GM03348 (cell line): ENCODE measurements around the gene HMSD.
A peak's percentile ranks its signal among the peaks of the same experiment; 100 is the strongest.

Experiments used
- DNase-seq: peaks from one replicate; pipeline ENCODE4 v3.0.0; 2012; ENCODE audit warnings: low spot score

The HMSD gene

GRCh38 chr18:63956755-63957154 lies 7.7 kb downstream of the HMSD start:
- no peak for DNase-seq

DNA sequence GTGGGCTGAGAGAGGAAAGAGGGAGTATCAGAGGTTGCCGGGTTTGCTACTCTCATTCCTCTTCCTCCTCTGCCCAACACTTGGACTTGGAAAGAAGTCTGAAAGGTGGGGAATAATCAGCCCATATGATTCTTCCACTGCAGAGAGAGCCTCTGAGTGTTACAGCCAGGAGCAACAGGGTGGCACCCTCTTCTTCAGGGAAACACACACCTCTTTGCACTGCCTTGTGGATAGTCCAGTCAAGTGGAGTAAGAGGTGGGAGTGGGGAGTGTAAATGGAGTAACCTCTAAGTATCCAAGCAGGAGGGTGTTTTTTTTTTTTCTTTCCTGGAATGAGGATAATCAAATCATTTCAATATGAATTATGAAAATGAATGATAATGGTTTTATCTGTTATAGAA lies 11.8 kb downstream of the HMSD start:
- no peak for DNase-seq

DNA sequence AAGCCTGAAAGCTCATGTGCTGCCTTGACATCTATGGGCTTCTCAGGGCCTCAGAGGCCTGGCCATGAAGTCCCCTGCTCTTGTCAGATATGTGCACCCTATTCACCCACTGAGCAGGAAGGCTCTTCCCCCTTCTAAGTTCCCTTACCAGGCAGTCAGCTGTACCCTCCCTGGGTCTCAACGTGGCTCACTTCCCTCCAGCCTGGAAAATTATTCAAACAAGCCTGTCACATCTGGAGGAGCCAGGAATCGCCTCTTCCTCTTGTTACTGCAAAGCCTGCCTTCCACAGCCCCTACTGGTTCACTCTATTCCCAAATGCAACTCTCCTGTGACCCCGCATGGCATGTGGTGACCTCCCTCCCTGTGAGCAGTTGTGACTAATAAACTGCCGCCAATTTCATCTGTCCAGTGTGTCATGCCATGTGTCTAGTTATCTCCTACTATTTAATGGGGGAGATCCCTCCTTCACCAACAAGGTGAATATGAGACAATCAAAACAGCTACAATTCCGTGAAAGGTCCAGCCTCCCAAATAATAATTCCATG lies 12.4 kb downstream of the HMSD start:
- no peak for DNase-seq

DNA sequence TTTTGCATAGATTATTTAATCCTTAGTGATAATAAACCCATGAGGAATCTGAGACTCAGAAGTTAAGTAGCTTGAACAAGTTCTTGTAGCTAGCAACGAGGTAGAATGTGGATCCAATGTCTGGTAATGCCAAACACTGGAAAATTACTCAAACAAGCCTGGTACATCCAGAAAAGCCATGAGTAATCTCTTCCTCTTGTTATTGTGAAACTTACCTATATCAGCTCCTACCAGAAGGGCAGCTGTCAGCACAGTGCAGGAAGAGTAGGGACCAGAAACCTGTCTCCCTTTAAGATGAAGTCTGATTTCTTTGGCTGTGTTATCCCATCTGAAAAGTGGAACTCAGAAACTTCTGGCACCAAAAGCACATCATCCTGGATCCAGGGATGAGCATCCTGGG lies 13.0 kb downstream of the HMSD start:
- DNase-seq = no peak

- DNase-seq = peak; percentile 68
Observed at GRCh38 chr18:63963615-63964256, 14.6 kb downstream of the HMSD start.

- no peak for DNase-seq
Observed at GRCh38 chr18:63964908-63965307, 15.8 kb downstream of the HMSD start.

DNA sequence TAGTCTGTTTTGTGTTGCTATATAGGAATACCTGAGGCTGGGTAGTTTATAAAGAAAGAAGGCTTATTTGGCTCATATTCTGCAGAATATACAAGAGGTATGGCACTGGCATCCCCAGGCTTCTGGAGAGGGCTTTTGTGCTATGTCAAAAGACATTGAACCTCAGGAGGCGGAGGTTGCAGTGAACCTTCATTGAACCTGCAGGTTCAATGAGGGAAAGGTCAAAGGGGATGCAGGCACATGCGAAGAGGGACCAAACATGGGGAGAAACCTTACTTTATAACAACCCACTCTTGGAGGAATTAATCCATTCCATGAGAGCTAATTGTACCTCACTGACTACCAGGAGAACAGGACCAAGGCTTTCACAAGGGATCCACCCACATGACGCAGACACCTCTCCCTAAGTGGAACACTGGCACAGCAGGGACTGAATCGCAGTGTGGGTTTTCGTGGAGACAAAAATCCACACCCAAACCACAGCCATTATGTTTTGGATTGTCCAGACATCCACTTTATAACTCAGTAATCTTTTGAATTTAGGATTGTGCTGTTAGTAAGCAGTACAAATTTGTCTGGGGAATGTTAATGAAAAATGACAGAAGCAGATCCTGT lies 16.7 kb downstream of the HMSD start:
- DNase-seq = no peak

- DNase-seq = peak; percentile 97
Observed at GRCh38 chr18:63969942-63970808, 21.1 kb downstream of the HMSD start, which contains the start of gene SERPINB8. TSS of gene SERPINB8 (plus strand) at chr18:63970081. CDS start at chr18:63978309, 8,228 bp downstream.

DNA sequence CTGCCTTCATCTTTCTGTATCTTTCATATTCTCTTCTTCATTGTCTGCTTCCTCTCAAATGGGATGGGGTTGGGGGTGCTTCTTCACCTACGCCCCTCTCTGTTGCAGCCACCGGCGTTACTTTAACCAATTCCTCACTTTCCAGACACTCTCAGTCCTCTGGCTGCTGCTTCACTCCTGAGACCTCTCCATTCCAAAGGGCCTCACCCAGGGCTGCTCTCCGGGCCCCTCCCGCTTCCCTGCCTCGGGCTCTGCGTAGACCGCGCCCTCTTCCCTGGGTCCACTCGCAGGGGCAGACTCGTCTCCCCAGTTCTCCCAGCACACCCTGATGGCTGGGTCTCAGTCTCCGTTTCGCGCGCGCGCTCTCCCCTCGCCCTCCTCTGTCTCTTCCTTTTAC lies 21.7 kb downstream of the HMSD start:
- DNase-seq = peak; percentile 75

GRCh38 chr18:63971320-63972001 lies 22.4 kb downstream of the HMSD start:
- DNase-seq = no peak

- no peak for DNase-seq
Observed at GRCh38 chr18:63972002-63972376, 22.9 kb downstream of the HMSD start.

DNA sequence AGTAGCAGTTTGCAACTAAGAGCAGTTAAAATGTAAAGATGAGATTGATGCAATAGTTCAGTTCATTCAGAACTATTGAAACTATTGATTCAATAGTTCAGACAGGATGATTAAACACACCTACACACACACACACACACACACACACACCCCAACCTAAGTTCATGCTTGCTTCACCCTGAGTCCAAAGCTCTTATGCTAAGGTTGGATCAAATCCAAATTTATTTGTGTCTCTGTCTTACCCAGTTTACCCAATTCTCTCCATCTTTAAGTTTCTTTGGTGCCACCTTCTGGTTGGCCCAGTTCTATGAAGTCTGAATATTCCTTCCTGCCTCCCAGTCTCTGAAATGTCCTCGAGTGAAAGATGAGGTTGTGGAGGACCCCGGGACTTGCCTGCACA lies 25.9 kb downstream of the HMSD start:
- DNase-seq = peak; percentile 26

GRCh38 chr18:63975628-63976027 lies 26.5 kb downstream of the HMSD start:
- DNase-seq = no peak

- no peak for DNase-seq
Observed at GRCh38 chr18:63977040-63977439, 27.9 kb downstream of the HMSD start.

DNA sequence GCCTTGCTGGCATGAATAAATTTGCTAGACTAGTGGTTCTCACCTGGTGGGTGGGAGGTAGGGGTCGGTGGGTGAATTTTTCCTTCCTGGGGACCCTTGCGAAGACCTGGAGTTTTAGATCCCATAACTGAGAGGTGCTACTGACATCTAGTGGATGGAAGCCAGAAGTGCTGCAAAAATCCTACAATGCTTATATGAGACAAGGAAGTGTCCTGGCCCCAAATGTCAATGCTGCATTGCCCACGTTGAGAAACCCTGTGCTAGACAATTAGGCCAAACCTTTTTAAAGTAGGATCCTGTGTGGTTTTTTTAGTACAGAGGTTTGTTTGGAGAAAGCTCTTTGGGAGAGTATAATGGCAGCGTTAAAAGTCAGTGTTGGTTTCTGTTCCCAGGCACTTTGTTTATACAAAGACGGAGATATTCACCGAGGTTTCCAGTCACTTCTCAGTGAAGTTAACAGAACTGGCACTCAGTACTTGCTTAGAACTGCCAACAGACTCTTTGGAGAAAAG lies 30.4 kb downstream of the HMSD start:
- DNase-seq = peak; percentile 77

- DNase-seq = peak; percentile 29
Observed at GRCh38 chr18:63980027-63980426, 30.9 kb downstream of the HMSD start.

DNA sequence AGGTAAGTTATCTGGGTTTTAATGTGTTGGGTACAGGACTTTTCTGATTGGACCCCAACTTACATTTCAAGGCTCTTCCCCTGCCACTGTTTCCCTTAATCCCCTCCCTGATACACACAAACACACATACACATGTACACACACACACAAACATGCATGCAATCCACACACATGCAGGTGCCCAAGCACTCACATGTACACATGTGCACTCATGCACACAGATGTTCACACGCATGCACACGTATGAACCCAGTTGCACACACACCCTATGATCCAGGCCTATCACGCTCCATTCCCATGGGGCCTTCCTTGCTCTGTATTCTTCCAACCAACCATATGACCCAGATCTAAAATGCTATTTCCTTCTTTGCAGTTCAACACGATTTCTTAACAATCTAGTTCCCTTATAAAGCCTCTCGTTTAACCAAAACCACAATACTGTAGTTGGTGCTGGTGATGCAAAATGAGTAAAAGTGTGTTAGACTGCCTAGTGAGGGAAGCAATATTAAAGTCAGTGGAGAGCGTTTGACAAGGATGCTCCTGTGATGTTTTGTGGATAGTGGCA lies 31.9 kb downstream of the HMSD start:
- no peak for DNase-seq

DNA sequence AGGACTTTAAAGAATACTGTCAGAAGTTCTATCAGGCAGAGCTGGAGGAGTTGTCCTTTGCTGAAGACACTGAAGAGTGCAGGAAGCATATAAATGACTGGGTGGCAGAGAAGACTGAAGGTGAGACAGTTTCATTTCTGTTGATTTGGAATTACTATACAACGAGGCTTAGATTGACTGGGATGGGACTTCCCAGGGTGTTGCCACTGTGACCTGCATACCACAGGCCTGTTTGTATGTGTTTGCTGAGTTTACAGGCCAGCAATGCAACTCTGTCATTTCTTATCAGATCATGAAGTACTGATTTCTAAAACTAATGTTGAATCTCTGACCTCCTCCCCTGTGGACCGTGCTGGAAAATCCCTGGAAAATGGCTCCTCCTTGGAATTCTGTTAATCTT lies 32.6 kb downstream of the HMSD start:
- no peak for DNase-seq

GRCh38 chr18:63982361-63982760 lies 33.3 kb downstream of the HMSD start:
- no peak for DNase-seq

DNA sequence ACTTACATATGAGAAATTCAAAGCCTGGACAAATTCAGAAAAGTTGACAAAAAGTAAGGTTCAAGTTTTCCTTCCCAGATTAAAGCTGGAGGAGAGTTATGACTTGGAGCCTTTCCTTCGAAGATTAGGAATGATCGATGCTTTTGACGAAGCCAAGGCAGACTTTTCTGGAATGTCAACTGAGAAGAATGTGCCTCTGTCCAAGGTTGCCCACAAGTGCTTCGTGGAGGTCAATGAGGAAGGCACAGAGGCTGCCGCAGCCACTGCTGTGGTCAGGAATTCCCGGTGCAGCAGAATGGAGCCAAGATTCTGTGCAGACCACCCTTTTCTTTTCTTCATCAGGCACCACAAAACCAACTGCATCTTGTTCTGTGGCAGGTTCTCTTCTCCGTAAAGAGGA lies 37.8 kb downstream of the HMSD start:
- DNase-seq = no peak

GRCh38 chr18:63987743-63988142 lies 38.6 kb downstream of the HMSD start:
- no peak for DNase-seq

DNA sequence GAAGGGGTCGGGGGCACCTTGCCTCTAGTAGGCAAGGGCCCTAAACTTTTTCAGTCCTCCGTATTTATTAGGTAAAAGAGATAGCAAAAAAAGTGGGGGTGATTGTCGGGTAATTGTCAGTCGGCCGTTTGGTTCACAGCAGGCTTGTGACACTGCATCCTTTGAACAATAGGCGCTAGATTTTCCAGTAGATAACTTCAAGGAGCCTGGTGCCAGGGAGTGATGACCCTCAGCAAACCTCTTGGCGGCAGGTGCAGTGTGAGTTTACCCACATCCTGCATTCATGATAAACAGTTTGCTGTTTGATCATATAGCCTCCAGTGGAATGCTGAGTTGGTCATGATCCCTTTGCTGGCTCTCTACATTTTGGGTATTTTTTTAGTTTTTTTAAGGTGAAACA lies 43.6 kb downstream of the HMSD start:
- no peak for DNase-seq
